ENCODE results near the gene MATCAP1.

GRCh38 chr16:67210069-67210937 lies 26.5 kb upstream of the MATCAP1 start:
- TF ChIP-seq POLR2A (IDR thresholded peaks at IDR 0.05) (no peak), CTCF (IDR thresholded peaks at IDR 0.05) (no peak)

All from body of pancreas (tissue), 4 donors.